Vagina (tissue), 2 donors: Measurements from ENCODE around the gene NAA30. TPM values are rescaled to one million over a fixed set of nuclear protein-coding genes. Genes with fewer than 3 reads are reported as not detected.

Source experiments
- DNase-seq, 2 donors: peaks; one replicate each; pipeline ENCODE4 v3.0.0-alpha.2; 2017; ENCODE audit errors: extremely low spot score in 2 of 2
- H3K27ac ChIP-seq: fragments of 200-600 bp; sonication (generic); one replicate; pipeline ENCODE4 v1.5.1; 2019
- H3K27me3 ChIP-seq: fragments of 200-600 bp; sonication (generic); one replicate; pipeline ENCODE4 v1.5.1; 2019
- H3K36me3 ChIP-seq, 2 donors: fragments of 200-600 bp; sonication (generic); one replicate each; pipeline ENCODE4 v1.5.1; 2017 to 2019
- H3K4me1 ChIP-seq: fragments of 200-600 bp; sonication (generic); one replicate; pipeline ENCODE4 v1.5.1; 2019
- H3K4me3 ChIP-seq, 2 donors: fragments of 200-600 bp; sonication (generic); 1 replicate in 1 of 2; 2 replicates in 1 of 2; pipeline ENCODE4 v1.5.1; 2016 to 2019
- H3K9me3 ChIP-seq: fragments of 200-600 bp; sonication (generic); one replicate; pipeline ENCODE4 v1.5.1; 2019
- CTCF ChIP-seq, 3 experiments: fragments of 450-650 bp in 2 of 3; fragments of 200-600 bp in 1 of 3; sonication (generic) in 1 of 3; IDR thresholded peaks; one replicate each; pipeline ENCODE4 v1.5.1; 2017 to 2019; ENCODE audit warnings: antibody characterized with exemption in 3 of 3, mild to moderate bottlenecking in 2 of 3, moderate library complexity in 2 of 3
- POLR2A ChIP-seq, 2 donors: fragments of 450-650 bp; IDR thresholded peaks; one replicate each; pipeline ENCODE4 v1.6.1; 2017; ENCODE audit warnings: antibody characterized with exemption in 2 of 2, mild to moderate bottlenecking in 2 of 2, moderate library complexity in 2 of 2
- POLR2AphosphoS5 ChIP-seq, 2 donors: sonication (generic); formaldehyde crosslinking; IDR thresholded peaks; one replicate each; pipeline ENCODE4 v1.9.0; 2017; ENCODE audit warnings: antibody characterized with exemption in 2 of 2, mild to moderate bottlenecking in 2 of 2, low read depth in 1 of 2; ENCODE audit not compliant: insufficient read depth in 1 of 2
- intact Hi-C: fragments of 100-400 bp; cut with DNase I; formaldehyde crosslinking; loops from one replicate; pipeline ENCODE4 v1.15.1; 2023
- total RNA-seq: library from RNA; depleted of rRNA; stranded (reverse); fragments of >200 nt; gene quantifications from one replicate; pipeline ENCODE4 v1.2.3, GENCODE V29; 2016

NAA30 gene
- total RNA-seq, 1 donor from 2014 or later: 14.0 TPM

- H3K9me3 ChIP-seq: no peaks in the 10 kb centered on the region
- no peaks in the 10 kb centered on the region for H3K27me3 ChIP-seq
- H3K4me1 ChIP-seq: peaks cover 21% of the 10 kb centered on the region
- intact Hi-C loops: no loop called here
- no peak overlapping the region for H3K27ac ChIP-seq
- H3K4me3 ChIP-seq: no peak overlapping the region
- TF ChIP-seq CTCF (IDR thresholded peaks at IDR 0.05) (no peak), POLR2A (IDR thresholded peaks at IDR 0.05) (no peak), POLR2AphosphoS5 (IDR thresholded peaks at IDR 0.05; ENCODE audit: insufficient read depth in 1 of 2, low read depth in 1 of 2) (no peak)
- DNase-seq: no peak
- peaks cover 0 to 12% of the 10 kb centered on the region in 2 donors for H3K36me3 ChIP-seq
Measured at GRCh38 chr14:57405562-57405961, 15.2 kb downstream of the NAA30 start.

- peaks cover 0 to 13% of the 10 kb centered on the region in 2 donors for H3K36me3 ChIP-seq
- H3K27me3 ChIP-seq: no peaks in the 10 kb centered on the region
- TF ChIP-seq CTCF (IDR thresholded peaks at IDR 0.05) (no peak), POLR2A (IDR thresholded peaks at IDR 0.05) (no peak)
- no peaks in the 10 kb centered on the region for H3K4me1 ChIP-seq
- H3K4me3 ChIP-seq: no peak overlapping the region
- no peak for DNase-seq
- no peaks in the 10 kb centered on the region for H3K9me3 ChIP-seq
- no peak overlapping the region for H3K27ac ChIP-seq
- intact Hi-C loops: no loop called here
Measured at GRCh38 chr14:57408037-57408436, 17.7 kb downstream of the NAA30 start.

- intact Hi-C loops: no loop called here
- Histone ChIP-seq H3K9me3 (no peaks in the 10 kb centered on the region), H3K36me3 (peaks cover 0 to 13% of the 10 kb centered on the region in 2 donors), H3K27me3 (no peaks in the 10 kb centered on the region), H3K4me1 (no peaks in the 10 kb centered on the region), H3K4me3 (no peak overlapping the region), H3K27ac (no peak overlapping the region)
- no peak for DNase-seq
- no peak for TF ChIP-seq POLR2AphosphoS5 (IDR thresholded peaks at IDR 0.05; ENCODE audit: insufficient read depth in 1 of 2, low read depth in 1 of 2)
- TF ChIP-seq POLR2A (IDR thresholded peaks at IDR 0.05): no peak
- no peak for TF ChIP-seq CTCF (IDR thresholded peaks at IDR 0.05)
Measured at GRCh38 chr14:57408634-57409033, 18.2 kb downstream of the NAA30 start.

DNA sequence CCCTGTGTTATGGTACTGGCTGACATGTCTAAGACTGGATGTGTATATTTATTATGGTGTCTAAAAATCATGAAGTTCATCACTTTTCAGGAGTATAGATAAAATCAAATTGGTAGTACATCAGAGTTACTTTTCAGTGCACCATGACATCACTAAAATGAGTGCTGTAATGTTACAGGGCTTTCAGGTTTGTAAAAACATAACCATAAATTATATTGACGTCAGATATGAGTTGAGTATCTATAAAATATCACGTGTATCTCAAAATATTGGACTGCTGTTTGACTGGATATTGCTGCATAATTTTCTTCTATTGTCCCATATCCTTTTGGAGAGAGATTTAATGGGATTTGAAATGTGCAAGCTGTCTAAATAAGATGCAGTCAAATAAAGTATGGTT, 22.0 kb downstream of the NAA30 start:
- H3K27me3 ChIP-seq: no peaks in the 10 kb centered on the region
- TF ChIP-seq POLR2A (IDR thresholded peaks at IDR 0.05) (no peak), CTCF (IDR thresholded peaks at IDR 0.05) (no peak), POLR2AphosphoS5 (IDR thresholded peaks at IDR 0.05; ENCODE audit: insufficient read depth in 1 of 2, low read depth in 1 of 2) (no peak)
- H3K36me3 ChIP-seq: peaks cover 0 to 8% of the 10 kb centered on the region in 2 donors
- H3K9me3 ChIP-seq: no peaks in the 10 kb centered on the region
- H3K27ac ChIP-seq: no peak overlapping the region
- no peak overlapping the region for H3K4me3 ChIP-seq
- H3K4me1 ChIP-seq: no peaks in the 10 kb centered on the region
- intact Hi-C loops: no loop called here
- DNase-seq: no peak

DNA sequence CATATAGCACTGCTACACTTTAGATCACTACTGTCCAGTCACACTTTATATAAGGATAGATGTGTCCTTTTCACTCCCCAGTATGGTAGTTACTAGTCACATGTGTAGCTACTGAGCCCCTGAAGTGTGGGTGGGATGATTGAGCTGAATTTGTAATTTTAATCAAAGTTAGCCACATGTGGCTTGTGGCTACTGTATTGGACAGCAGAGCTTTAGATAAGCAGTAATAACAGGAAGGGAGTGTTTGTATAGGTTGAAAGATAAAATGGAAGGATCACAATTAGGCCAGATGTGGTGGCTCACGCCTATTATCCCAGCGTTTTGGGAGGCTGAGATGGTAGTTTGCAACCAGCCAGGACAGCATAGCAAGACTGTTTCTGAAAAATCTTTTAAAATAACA, 23.5 kb downstream of the NAA30 start:
- Histone ChIP-seq H3K9me3 (no peaks in the 10 kb centered on the region), H3K4me1 (no peaks in the 10 kb centered on the region), H3K4me3 (no peak overlapping the region), H3K36me3 (peaks cover 0 to 8% of the 10 kb centered on the region in 2 donors), H3K27ac (no peak overlapping the region), H3K27me3 (no peaks in the 10 kb centered on the region)
- no peak for DNase-seq
- intact Hi-C loops: no loop called here
- TF ChIP-seq POLR2AphosphoS5 (IDR thresholded peaks at IDR 0.05; ENCODE audit: insufficient read depth in 1 of 2, low read depth in 1 of 2) (no peak), POLR2A (IDR thresholded peaks at IDR 0.05) (no peak), CTCF (IDR thresholded peaks at IDR 0.05) (no peak)
